ENCODE data around the gene TRPC4. TPM values are rescaled to one million over a fixed set of nuclear protein-coding genes. Genes with fewer than 3 reads are reported as not detected.
A peak's percentile ranks its signal among the peaks of the same experiment; 100 is the strongest.

TRPC4 gene
- total RNA-seq, 1 donor from 2014 or later, result 6.3 TPM

- TF ChIP-seq, protein P1, sequence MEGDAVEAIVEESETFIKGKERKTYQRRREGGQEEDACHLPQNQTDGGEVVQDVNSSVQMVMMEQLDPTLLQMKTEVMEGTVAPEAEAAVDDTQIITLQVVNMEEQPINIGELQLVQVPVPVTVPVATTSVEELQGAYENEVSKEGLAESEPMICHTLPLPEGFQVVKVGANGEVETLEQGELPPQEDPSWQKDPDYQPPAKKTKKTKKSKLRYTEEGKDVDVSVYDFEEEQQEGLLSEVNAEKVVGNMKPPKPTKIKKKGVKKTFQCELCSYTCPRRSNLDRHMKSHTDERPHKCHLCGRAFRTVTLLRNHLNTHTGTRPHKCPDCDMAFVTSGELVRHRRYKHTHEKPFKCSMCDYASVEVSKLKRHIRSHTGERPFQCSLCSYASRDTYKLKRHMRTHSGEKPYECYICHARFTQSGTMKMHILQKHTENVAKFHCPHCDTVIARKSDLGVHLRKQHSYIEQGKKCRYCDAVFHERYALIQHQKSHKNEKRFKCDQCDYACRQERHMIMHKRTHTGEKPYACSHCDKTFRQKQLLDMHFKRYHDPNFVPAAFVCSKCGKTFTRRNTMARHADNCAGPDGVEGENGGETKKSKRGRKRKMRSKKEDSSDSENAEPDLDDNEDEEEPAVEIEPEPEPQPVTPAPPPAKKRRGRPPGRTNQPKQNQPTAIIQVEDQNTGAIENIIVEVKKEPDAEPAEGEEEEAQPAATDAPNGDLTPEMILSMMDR (IDR thresholded peaks at IDR 0.05), result no peak
- H3K4me1 Mint-ChIP-seq (ENCODE audit: unreplicated experiment), result peaks cover 20% of the 10 kb centered on the region
- no peak overlapping the region for H3K27ac Mint-ChIP-seq (ENCODE audit: unreplicated experiment)
- H3K36me3 Mint-ChIP-seq (ENCODE audit: unreplicated experiment), result no peaks in the 10 kb centered on the region
- H3K9me3 Mint-ChIP-seq (ENCODE audit: unreplicated experiment), result no peaks in the 10 kb centered on the region
- no peaks in the 10 kb centered on the region for H3K27me3 Mint-ChIP-seq (ENCODE audit: unreplicated experiment)
- H3K4me3 Mint-ChIP-seq (ENCODE audit: unreplicated experiment), result no peak overlapping the region
- DNase-seq (ENCODE audit: extremely low spot score, unreplicated experiment), result no peak
Observed at GRCh38 chr13:37748913-37749312, 120.7 kb downstream of the TRPC4 start.

GRCh38 chr13:37747071-37747612 lies 122.4 kb downstream of the TRPC4 start:
- H3K27ac Mint-ChIP-seq (ENCODE audit: unreplicated experiment), result peak overlapping the region; percentile 65
- no peaks in the 10 kb centered on the region for H3K36me3 Mint-ChIP-seq (ENCODE audit: unreplicated experiment)

DNA sequence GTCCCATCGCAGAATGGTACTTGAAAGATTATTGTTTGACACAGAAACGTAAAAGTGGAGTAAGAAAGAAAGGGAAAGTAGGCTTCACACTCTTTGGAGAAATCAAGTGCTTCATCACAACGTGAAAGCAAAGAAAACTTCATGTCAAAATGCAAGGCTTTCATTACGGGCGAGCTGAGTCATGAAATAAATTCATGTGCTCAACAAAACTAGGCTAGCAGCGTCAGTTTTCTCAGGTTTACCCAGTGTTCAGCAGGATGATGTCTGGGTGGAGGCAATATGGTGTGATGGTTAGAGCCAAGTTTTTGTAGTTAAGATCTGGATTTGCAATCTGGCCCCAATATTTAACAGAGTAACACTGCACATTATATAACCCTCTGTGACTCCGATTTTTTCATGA lies 128.0 kb downstream of the TRPC4 start:
- Mint-ChIP-seq H3K27ac (ENCODE audit: unreplicated experiment) (no peak overlapping the region), H3K4me3 (ENCODE audit: unreplicated experiment) (no peak overlapping the region), H3K9me3 (ENCODE audit: unreplicated experiment) (no peaks in the 10 kb centered on the region), H3K4me1 (ENCODE audit: unreplicated experiment) (peaks cover 5% of the 10 kb centered on the region), H3K36me3 (ENCODE audit: unreplicated experiment) (no peaks in the 10 kb centered on the region), H3K27me3 (ENCODE audit: unreplicated experiment) (no peaks in the 10 kb centered on the region)
- TF ChIP-seq, protein P1 (IDR thresholded peaks at IDR 0.05), result no peak
- no peak for DNase-seq (ENCODE audit: extremely low spot score, unreplicated experiment)

More at GRCh38 chr13:37747071-37747612, 122.4 kb downstream of the TRPC4 start:
- DNase-seq (ENCODE audit: extremely low spot score, unreplicated experiment), result no peak
- Mint-ChIP-seq H3K4me3 (ENCODE audit: unreplicated experiment) (no peak overlapping the region), H3K9me3 (ENCODE audit: unreplicated experiment) (no peaks in the 10 kb centered on the region), H3K4me1 (ENCODE audit: unreplicated experiment) (peaks cover 19% of the 10 kb centered on the region), H3K27me3 (ENCODE audit: unreplicated experiment) (no peaks in the 10 kb centered on the region)
- TF ChIP-seq, protein P1 (IDR thresholded peaks at IDR 0.05), result no peak

GRCh38 chr13:37736045-37736444 lies 133.5 kb downstream of the TRPC4 start:
- Mint-ChIP-seq H3K27me3 (ENCODE audit: unreplicated experiment) (no peaks in the 10 kb centered on the region), H3K4me1 (ENCODE audit: unreplicated experiment) (peaks cover 4% of the 10 kb centered on the region), H3K4me3 (ENCODE audit: unreplicated experiment) (no peak overlapping the region), H3K36me3 (ENCODE audit: unreplicated experiment) (peaks cover 4% of the 10 kb centered on the region), H3K27ac (ENCODE audit: unreplicated experiment) (no peak overlapping the region), H3K9me3 (ENCODE audit: unreplicated experiment) (no peaks in the 10 kb centered on the region)
- DNase-seq (ENCODE audit: extremely low spot score, unreplicated experiment), result no peak
- TF ChIP-seq, protein P1 (IDR thresholded peaks at IDR 0.05), result no peak

GRCh38 chr13:37735293-37735692 lies 134.3 kb downstream of the TRPC4 start:
- no peak for DNase-seq (ENCODE audit: extremely low spot score, unreplicated experiment)
- no peak overlapping the region for H3K27ac Mint-ChIP-seq (ENCODE audit: unreplicated experiment)
- H3K36me3 Mint-ChIP-seq (ENCODE audit: unreplicated experiment), result peaks cover 4% of the 10 kb centered on the region
- H3K4me3 Mint-ChIP-seq (ENCODE audit: unreplicated experiment), result no peak overlapping the region
- no peaks in the 10 kb centered on the region for H3K27me3 Mint-ChIP-seq (ENCODE audit: unreplicated experiment)
- TF ChIP-seq, protein P1 (IDR thresholded peaks at IDR 0.05), result no peak
- H3K9me3 Mint-ChIP-seq (ENCODE audit: unreplicated experiment), result no peaks in the 10 kb centered on the region
- H3K4me1 Mint-ChIP-seq (ENCODE audit: unreplicated experiment), result no peaks in the 10 kb centered on the region
